ENCODE data around the gene ABR. TPM values are rescaled to one million over a fixed set of nuclear protein-coding genes. Genes with fewer than 3 reads are reported as not detected.
A peak's percentile ranks its signal among the peaks of the same experiment; 100 is the strongest.
"Not testable (repeated sequence)": the region's sequence is repeated elsewhere in the genome, so short reads cannot be mapped to it uniquely, and the experiment has no call there.

ABR gene
- total RNA-seq, 2 donors from 2014 or later = 101 to 130 TPM

- no peaks in the 10 kb centered on the region for H3K4me1 Mint-ChIP-seq
- no peak overlapping the region for H3K27ac Mint-ChIP-seq
- no peaks in the 10 kb centered on the region for H3K36me3 Mint-ChIP-seq (ENCODE audit: low read depth)
- H3K9me3 ChIP-seq (ENCODE audit: control insufficient read depth, low read length, poor library complexity, severe bottlenecking) = no peaks in the 10 kb centered on the region
- no peak overlapping the region for H3K4me3 Mint-ChIP-seq
- DNase-seq (no peak), ATAC-seq (peak; percentile 39)
- peaks cover 20% of the 10 kb centered on the region for H3K27me3 Mint-ChIP-seq
Measured at GRCh38 chr17:1216217-1217088, 36.7 kb upstream of the ABR start.

GRCh38 chr17:1212946-1213345 lies 33.2 kb upstream of the ABR start:
- DNase-seq (no peak), ATAC-seq (no peak)
- Mint-ChIP-seq H3K4me3 (peak overlapping the region; percentile 39), H3K4me1 (no peaks in the 10 kb centered on the region), H3K27me3 (peaks cover 22% of the 10 kb centered on the region), H3K36me3 (ENCODE audit: low read depth) (no peaks in the 10 kb centered on the region), H3K27ac (peak overlapping the region; percentile 39)
- no peaks in the 10 kb centered on the region for H3K9me3 ChIP-seq (ENCODE audit: control insufficient read depth, low read length, poor library complexity, severe bottlenecking)

GRCh38 chr17:1211287-1211686 lies 31.5 kb upstream of the ABR start:
- DNase-seq (no peak), ATAC-seq (no peak)
- peaks cover 11% of the 10 kb centered on the region for H3K27me3 Mint-ChIP-seq
- H3K9me3 ChIP-seq (ENCODE audit: control insufficient read depth, low read length, poor library complexity, severe bottlenecking) = no peaks in the 10 kb centered on the region
- H3K27ac Mint-ChIP-seq = no peak overlapping the region
- H3K4me1 Mint-ChIP-seq = no peaks in the 10 kb centered on the region
- no peaks in the 10 kb centered on the region for H3K36me3 Mint-ChIP-seq (ENCODE audit: low read depth)
- H3K4me3 Mint-ChIP-seq = no peak overlapping the region

GRCh38 chr17:1208966-1209365 lies 29.2 kb upstream of the ABR start:
- no peak overlapping the region for H3K27ac Mint-ChIP-seq

GRCh38 chr17:1206026-1206777 lies 26.4 kb upstream of the ABR start:
- H3K9me3 ChIP-seq (ENCODE audit: control insufficient read depth, low read length, poor library complexity, severe bottlenecking) = no peaks in the 10 kb centered on the region
- peaks cover 10% of the 10 kb centered on the region for H3K4me1 Mint-ChIP-seq
- no peak overlapping the region for H3K27ac Mint-ChIP-seq
- peaks cover 10% of the 10 kb centered on the region for H3K27me3 Mint-ChIP-seq
- DNase-seq = no peak
- H3K4me3 Mint-ChIP-seq = no peak overlapping the region
- H3K36me3 Mint-ChIP-seq (ENCODE audit: low read depth) = no peaks in the 10 kb centered on the region
- no peak for ATAC-seq

More at GRCh38 chr17:1208966-1209365, 29.2 kb upstream of the ABR start:
- Mint-ChIP-seq H3K4me3 (no peak overlapping the region), H3K36me3 (ENCODE audit: low read depth) (no peaks in the 10 kb centered on the region), H3K4me1 (no peaks in the 10 kb centered on the region), H3K27me3 (peaks cover 10% of the 10 kb centered on the region)
- ATAC-seq (no peak), DNase-seq (no peak)
- H3K9me3 ChIP-seq (ENCODE audit: control insufficient read depth, low read length, poor library complexity, severe bottlenecking) = no peaks in the 10 kb centered on the region

- DNase-seq (no peak), ATAC-seq (no peak)
- no peaks in the 10 kb centered on the region for H3K9me3 ChIP-seq (ENCODE audit: control insufficient read depth, low read length, poor library complexity, severe bottlenecking)
- H3K27me3 Mint-ChIP-seq = no peaks in the 10 kb centered on the region
- no peak overlapping the region for H3K27ac Mint-ChIP-seq
- peaks cover 19% of the 10 kb centered on the region for H3K4me1 Mint-ChIP-seq
- H3K4me3 Mint-ChIP-seq = no peak overlapping the region
- no peaks in the 10 kb centered on the region for H3K36me3 Mint-ChIP-seq (ENCODE audit: low read depth)
Measured at GRCh38 chr17:1203967-1204291, 24.1 kb upstream of the ABR start.

- peak; percentile 65 for ATAC-seq
- H3K4me3 Mint-ChIP-seq = peak overlapping the region; percentile 56
- peaks cover 19% of the 10 kb centered on the region for H3K4me1 Mint-ChIP-seq
- no peaks in the 10 kb centered on the region for H3K9me3 ChIP-seq (ENCODE audit: control insufficient read depth, low read length, poor library complexity, severe bottlenecking)
- DNase-seq = peak; percentile 50 to 57 (median 50)
- no peaks in the 10 kb centered on the region for H3K27me3 Mint-ChIP-seq
- H3K27ac Mint-ChIP-seq = no peak overlapping the region
- no peaks in the 10 kb centered on the region for H3K36me3 Mint-ChIP-seq (ENCODE audit: low read depth)
Measured at GRCh38 chr17:1203111-1203966, 23.6 kb upstream of the ABR start.

- Mint-ChIP-seq H3K4me1 (peaks cover 25% of the 10 kb centered on the region), H3K4me3 (peak overlapping the region; percentile 58), H3K27me3 (no peaks in the 10 kb centered on the region), H3K36me3 (ENCODE audit: low read depth) (no peaks in the 10 kb centered on the region), H3K27ac (peak overlapping the region; percentile 29)
- ATAC-seq (no peak), DNase-seq (no peak)
- H3K9me3 ChIP-seq (ENCODE audit: control insufficient read depth, low read length, poor library complexity, severe bottlenecking) = no peaks in the 10 kb centered on the region
Measured at GRCh38 chr17:1202291-1202690, 22.5 kb upstream of the ABR start.

GRCh38 chr17:1201132-1201702 lies 21.4 kb upstream of the ABR start:
- peak overlapping the region; percentile 76 for H3K27ac Mint-ChIP-seq
- no peaks in the 10 kb centered on the region for H3K27me3 Mint-ChIP-seq
- peak overlapping the region; percentile 70 for H3K4me3 Mint-ChIP-seq
- no peaks in the 10 kb centered on the region for H3K9me3 ChIP-seq (ENCODE audit: control insufficient read depth, low read length, poor library complexity, severe bottlenecking)
- H3K36me3 Mint-ChIP-seq (ENCODE audit: low read depth) = no peaks in the 10 kb centered on the region
- DNase-seq = peak in 1 of 3 donors; percentile 26
- peaks cover 25% of the 10 kb centered on the region for H3K4me1 Mint-ChIP-seq
- ATAC-seq = peak; percentile 56

- Mint-ChIP-seq H3K27ac (peak overlapping the region; percentile 37), H3K4me1 (peaks cover 25% of the 10 kb centered on the region)
- ATAC-seq; H3K27me3 Mint-ChIP-seq; H3K4me3 Mint-ChIP-seq; H3K36me3 Mint-ChIP-seq (ENCODE audit: low read depth); H3K9me3 ChIP-seq (ENCODE audit: control insufficient read depth, low read length, poor library complexity, severe bottlenecking); DNase-seq: not testable (repeated sequence)
Measured at GRCh38 chr17:1199271-1199743, 19.5 kb upstream of the ABR start.

GRCh38 chr17:1197781-1198490 lies 18.2 kb upstream of the ABR start:
- no peaks in the 10 kb centered on the region for H3K36me3 Mint-ChIP-seq (ENCODE audit: low read depth)
- no peaks in the 10 kb centered on the region for H3K27me3 Mint-ChIP-seq
- peaks cover 25% of the 10 kb centered on the region for H3K4me1 Mint-ChIP-seq
- no peaks in the 10 kb centered on the region for H3K9me3 ChIP-seq (ENCODE audit: control insufficient read depth, low read length, poor library complexity, severe bottlenecking)
- peak overlapping the region; percentile 70 for H3K4me3 Mint-ChIP-seq
- H3K27ac Mint-ChIP-seq = peak overlapping the region; percentile 21
- ATAC-seq (peak; percentile 85), DNase-seq (peak in 2 of 3 donors; percentile 26 to 41)

GRCh38 chr17:1197379-1197778 lies 17.6 kb upstream of the ABR start:
- peak overlapping the region; percentile 70 for H3K4me3 Mint-ChIP-seq
- peak overlapping the region; percentile 21 for H3K27ac Mint-ChIP-seq
- H3K9me3 ChIP-seq (ENCODE audit: control insufficient read depth, low read length, poor library complexity, severe bottlenecking) = no peaks in the 10 kb centered on the region
- no peaks in the 10 kb centered on the region for H3K27me3 Mint-ChIP-seq
- H3K4me1 Mint-ChIP-seq = peaks cover 25% of the 10 kb centered on the region
- no peaks in the 10 kb centered on the region for H3K36me3 Mint-ChIP-seq (ENCODE audit: low read depth)
- DNase-seq (no peak), ATAC-seq (no peak)
